Osteoblast (primary cell): ENCODE measurements around the gene COLEC11. TPM values are rescaled to one million over a fixed set of nuclear protein-coding genes. Genes with fewer than 3 reads are reported as not detected.

ENCODE experiments used
- DNase-seq: peaks from one replicate; pipeline ENCODE4 v3.0.0; 2011; ENCODE audit warnings: low spot score, mixed read lengths; ENCODE audit not compliant: insufficient read length; ENCODE audit errors: missing footprints
- H2AFZ ChIP-seq: 2 replicates; pipeline ENCODE4 v1.6.0; 2011; ENCODE audit warnings: mild to moderate bottlenecking, low read length
- H3K27ac ChIP-seq: 2 replicates; pipeline ENCODE4 v1.5.1; 2011; ENCODE audit warnings: mild to moderate bottlenecking, low read depth, low read length, moderate library complexity
- H3K27me3 ChIP-seq: 2 replicates; pipeline ENCODE4 v1.6.0; 2012; ENCODE audit warnings: mild to moderate bottlenecking, control low read depth, inconsistent platforms, low read length, moderate library complexity; ENCODE audit not compliant: insufficient read depth
- H3K36me3 ChIP-seq: 2 replicates; pipeline ENCODE4 v1.5.1; 2011; ENCODE audit warnings: mild to moderate bottlenecking, low read length, control low read depth, moderate library complexity; ENCODE audit not compliant: insufficient read depth
- H3K4me1 ChIP-seq: 2 replicates; pipeline ENCODE4 v1.5.1; 2011; ENCODE audit warnings: mild to moderate bottlenecking, low read length, control low read depth, moderate library complexity; ENCODE audit not compliant: insufficient read depth
- H3K4me2 ChIP-seq: 2 replicates; pipeline ENCODE4 v1.6.0; 2011; ENCODE audit warnings: mild to moderate bottlenecking, low read length; ENCODE audit not compliant: insufficient read depth
- H3K4me3 ChIP-seq: fragments of 200-600 bp; sonication (generic); 3 replicates; pipeline ENCODE4 v1.5.1; 2012; ENCODE audit warnings: mild to moderate bottlenecking, low read length, inconsistent platforms; ENCODE audit not compliant: insufficient read depth
- H3K79me2 ChIP-seq: 2 replicates; pipeline ENCODE4 v1.6.0; 2012; ENCODE audit warnings: mild to moderate bottlenecking, low read length, control low read depth, inconsistent platforms; ENCODE audit not compliant: insufficient read depth
- H3K9me3 ChIP-seq: 2 replicates; pipeline ENCODE4 v1.5.1; 2011; ENCODE audit warnings: low read depth, low read length, control low read depth
- H4K20me1 ChIP-seq: 2 replicates; pipeline ENCODE4 v1.6.0; 2012; ENCODE audit warnings: mild to moderate bottlenecking, low read length, control low read depth; ENCODE audit not compliant: insufficient read depth
- CTCF ChIP-seq: IDR thresholded peaks from 2 replicates; pipeline ENCODE4 v1.5.1; 2011; ENCODE audit warnings: mild to moderate bottlenecking, low read depth, low read length, moderate library complexity; ENCODE audit errors: extremely low read depth
- total RNA-seq: library from RNA; depleted of rRNA; stranded (reverse); fragments of >200 nt; gene quantifications from 2 replicates; pipeline ENCODE4 v1.2.3, GENCODE V29; 2012

Gene COLEC11
- total RNA-seq, 1 donor = 0.36 TPM

GRCh38 chr2:3628800-3629199, 33.9 kb downstream of the COLEC11 start:
- Histone ChIP-seq H3K4me1 (no peaks in the 10 kb centered on the region), H3K9me3 (no peaks in the 10 kb centered on the region), H3K27me3 (no peaks in the 10 kb centered on the region), H4K20me1 (no peaks in the 10 kb centered on the region), H3K36me3 (no peaks in the 10 kb centered on the region), H2AFZ (no peak overlapping the region), H3K27ac (no peak overlapping the region), H3K79me2 (no peaks in the 10 kb centered on the region), H3K4me3 (no peak overlapping the region), H3K4me2 (no peak overlapping the region)
- peak; percentile 27 for DNase-seq
- TF ChIP-seq CTCF = no peak

GRCh38 chr2:3630631-3631030, 35.7 kb downstream of the COLEC11 start:
- H3K27me3 ChIP-seq = no peaks in the 10 kb centered on the region
- no peaks in the 10 kb centered on the region for H3K36me3 ChIP-seq
- no peaks in the 10 kb centered on the region for H4K20me1 ChIP-seq
- no peak for TF ChIP-seq CTCF
- H2AFZ ChIP-seq = no peak overlapping the region
- H3K27ac ChIP-seq = no peak overlapping the region
- H3K79me2 ChIP-seq = no peaks in the 10 kb centered on the region
- no peak overlapping the region for H3K4me3 ChIP-seq
- no peaks in the 10 kb centered on the region for H3K4me1 ChIP-seq
- no peak overlapping the region for H3K4me2 ChIP-seq
- peak; percentile 25 for DNase-seq
- no peaks in the 10 kb centered on the region for H3K9me3 ChIP-seq

GRCh38 chr2:3631161-3631850, 36.4 kb downstream of the COLEC11 start:
- Histone ChIP-seq H3K27me3 (no peaks in the 10 kb centered on the region), H3K4me1 (no peaks in the 10 kb centered on the region), H3K4me3 (no peak overlapping the region), H2AFZ (no peak overlapping the region), H3K27ac (no peak overlapping the region), H3K9me3 (no peaks in the 10 kb centered on the region), H3K79me2 (no peaks in the 10 kb centered on the region), H3K4me2 (no peak overlapping the region), H4K20me1 (no peaks in the 10 kb centered on the region), H3K36me3 (no peaks in the 10 kb centered on the region)
- DNase-seq = peak; percentile 32
- no peak for TF ChIP-seq CTCF

GRCh38 chr2:3631851-3632659, 37.1 kb downstream of the COLEC11 start:
- Histone ChIP-seq H3K4me3 (no peak overlapping the region), H3K27ac (no peak overlapping the region), H3K4me2 (no peak overlapping the region), H3K9me3 (no peaks in the 10 kb centered on the region), H3K4me1 (no peaks in the 10 kb centered on the region), H3K36me3 (no peaks in the 10 kb centered on the region), H3K27me3 (no peaks in the 10 kb centered on the region), H2AFZ (no peak overlapping the region), H3K79me2 (no peaks in the 10 kb centered on the region), H4K20me1 (no peaks in the 10 kb centered on the region)
- peak; percentile 42 for DNase-seq
- no peak for TF ChIP-seq CTCF
